Gastroesophageal sphincter (tissue), 4 donors: ENCODE measurements around the gene TOP3A. TPM values are rescaled to one million over a fixed set of nuclear protein-coding genes. Genes with fewer than 3 reads are reported as not detected.
"Not testable (repeated sequence)": the region's sequence is repeated elsewhere in the genome, so short reads cannot be mapped to it uniquely, and the experiment has no call there.

ENCODE experiments used
- ATAC-seq: fragments of 150-250 bp; one replicate; pipeline ENCODE4 v1.9.1; 2016; ENCODE audit warnings: mild to moderate bottlenecking, moderate library complexity
- H3K27ac ChIP-seq, 4 donors: fragments of 200-600 bp; sonication (generic) in 3 of 4; 1 replicate in 3 of 4; 2 replicates in 1 of 4; pipeline ENCODE4 v1.5.1; 2016 to 2019
- H3K27me3 ChIP-seq: fragments of 200-600 bp; sonication (generic); one replicate; pipeline ENCODE4 v1.5.1; 2019
- H3K36me3 ChIP-seq, 2 donors: fragments of 200-600 bp; sonication (generic); one replicate each; pipeline ENCODE4 v1.5.1; 2019; ENCODE audit warnings: control low read depth in 1 of 2
- H3K4me1 ChIP-seq, 3 donors: fragments of 200-600 bp; sonication (generic); 1 replicate in 2 of 3; 2 replicates in 1 of 3; pipeline ENCODE4 v1.5.1; 2016 to 2019; ENCODE audit warnings: control low read depth in 2 of 3
- H3K4me3 ChIP-seq, 2 donors: fragments of 200-600 bp; sonication (generic); one replicate each; pipeline ENCODE4 v1.5.1; 2019; ENCODE audit warnings: mild to moderate bottlenecking in 1 of 2, moderate library complexity in 1 of 2
- H3K9me3 ChIP-seq, 3 donors: fragments of 200-600 bp; sonication (generic); one replicate each; pipeline ENCODE4 v1.5.1; 2017 to 2019; ENCODE audit warnings: control low read depth in 2 of 3
- EP300 ChIP-seq: sonication (generic); formaldehyde crosslinking; IDR thresholded peaks from one replicate; pipeline ENCODE4 v1.6.1; 2017; ENCODE audit warnings: antibody characterized with exemption, mild to moderate bottlenecking
- POLR2A ChIP-seq, 2 donors: fragments of 450-650 bp; IDR thresholded peaks; one replicate each; pipeline ENCODE4 v1.6.1; 2017; ENCODE audit warnings: antibody characterized with exemption in 2 of 2, mild to moderate bottlenecking in 2 of 2, moderate library complexity in 1 of 2
- POLR2AphosphoS5 ChIP-seq: sonication (generic); formaldehyde crosslinking; IDR thresholded peaks from one replicate; pipeline ENCODE4 v1.6.1; 2017; ENCODE audit warnings: antibody characterized with exemption
- WGBS, 2 donors: methylation state at CpG; one replicate each; pipeline ENCODE4 v1.1.5; 2018; ENCODE audit warnings: low coverage in 1 of 2; 5-methylcytosine and 5-hydroxymethylcytosine counted together
- total RNA-seq, 4 donors: library from RNA; depleted of rRNA; stranded (reverse); fragments of >200 nt; gene quantifications; one replicate each; pipeline ENCODE4 v1.1.0, GENCODE V29; 2016
- TF ChIP-seq, protein P1 (sequence below), 4 experiments: fragments of 200-600 bp in 2 of 4; fragments of 450-650 bp in 2 of 4; sonication (generic) in 1 of 4; IDR thresholded peaks; one replicate each; pipeline ENCODE4 v1.5.1; 2017 to 2019; ENCODE audit warnings: antibody characterized with exemption in 4 of 4, mild to moderate bottlenecking in 2 of 4, moderate library complexity in 2 of 4

The TOP3A gene
- total RNA-seq, 4 donors from 2014 or later: 19.6 to 49.7 (median 26.8) TPM

DNA sequence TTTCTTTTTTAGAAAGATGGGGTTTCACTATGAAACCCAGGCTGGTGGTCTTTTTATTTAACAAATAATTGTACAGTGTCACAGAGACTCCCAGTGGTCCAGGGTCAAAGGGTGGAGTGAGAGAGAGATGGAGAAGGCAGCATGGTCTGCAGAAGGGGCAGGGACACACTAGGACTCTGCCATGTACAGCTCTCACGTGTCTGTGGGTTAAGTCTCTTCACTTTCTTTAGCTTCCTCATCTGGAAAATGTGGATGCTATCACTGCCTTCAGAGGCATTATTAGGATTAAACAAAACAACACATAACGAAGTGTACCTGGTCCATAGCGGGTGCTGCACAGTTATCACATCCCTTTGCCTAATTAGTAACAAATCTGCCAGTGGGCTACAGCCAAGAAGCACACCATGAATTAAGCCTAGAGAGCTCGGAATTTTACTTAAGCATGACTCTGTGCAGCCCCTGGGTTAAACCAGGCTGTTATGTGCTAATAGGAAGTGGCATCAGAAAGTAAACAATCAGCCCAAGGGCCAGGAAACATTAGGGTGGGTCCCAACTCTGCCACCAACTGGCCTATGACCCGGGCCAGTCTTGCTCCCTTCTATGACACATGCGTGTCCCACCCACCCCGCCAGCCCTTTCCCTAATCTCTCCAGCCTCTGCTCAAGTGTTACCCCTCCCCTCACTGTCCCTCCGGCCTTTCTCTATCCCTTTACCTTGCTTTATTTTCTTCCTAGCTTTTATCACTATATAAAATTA lies 13.9 kb downstream of the TOP3A start:
- TF ChIP-seq EP300: no peak
- TF ChIP-seq, protein P1, sequence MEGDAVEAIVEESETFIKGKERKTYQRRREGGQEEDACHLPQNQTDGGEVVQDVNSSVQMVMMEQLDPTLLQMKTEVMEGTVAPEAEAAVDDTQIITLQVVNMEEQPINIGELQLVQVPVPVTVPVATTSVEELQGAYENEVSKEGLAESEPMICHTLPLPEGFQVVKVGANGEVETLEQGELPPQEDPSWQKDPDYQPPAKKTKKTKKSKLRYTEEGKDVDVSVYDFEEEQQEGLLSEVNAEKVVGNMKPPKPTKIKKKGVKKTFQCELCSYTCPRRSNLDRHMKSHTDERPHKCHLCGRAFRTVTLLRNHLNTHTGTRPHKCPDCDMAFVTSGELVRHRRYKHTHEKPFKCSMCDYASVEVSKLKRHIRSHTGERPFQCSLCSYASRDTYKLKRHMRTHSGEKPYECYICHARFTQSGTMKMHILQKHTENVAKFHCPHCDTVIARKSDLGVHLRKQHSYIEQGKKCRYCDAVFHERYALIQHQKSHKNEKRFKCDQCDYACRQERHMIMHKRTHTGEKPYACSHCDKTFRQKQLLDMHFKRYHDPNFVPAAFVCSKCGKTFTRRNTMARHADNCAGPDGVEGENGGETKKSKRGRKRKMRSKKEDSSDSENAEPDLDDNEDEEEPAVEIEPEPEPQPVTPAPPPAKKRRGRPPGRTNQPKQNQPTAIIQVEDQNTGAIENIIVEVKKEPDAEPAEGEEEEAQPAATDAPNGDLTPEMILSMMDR (IDR thresholded peaks at IDR 0.05): no peak
- TF ChIP-seq POLR2A (IDR thresholded peaks at IDR 0.05): no peak
- no peak for TF ChIP-seq POLR2AphosphoS5
- Histone ChIP-seq H3K36me3 (peaks cover 0 to 95% of the 10 kb centered on the region in 2 donors), H3K27me3 (no peaks in the 10 kb centered on the region), H3K9me3 (no peaks in the 10 kb centered on the region), H3K4me1 (no peaks in the 10 kb centered on the region), H3K4me3 (no peak overlapping the region), H3K27ac (no peak overlapping the region)
- peak; percentile 31 for ATAC-seq
- 83 to 84% methylated on average over 4 to 7 of the region's 8 CpGs for whole genome bisulfite sequencing, 2 donors

DNA sequence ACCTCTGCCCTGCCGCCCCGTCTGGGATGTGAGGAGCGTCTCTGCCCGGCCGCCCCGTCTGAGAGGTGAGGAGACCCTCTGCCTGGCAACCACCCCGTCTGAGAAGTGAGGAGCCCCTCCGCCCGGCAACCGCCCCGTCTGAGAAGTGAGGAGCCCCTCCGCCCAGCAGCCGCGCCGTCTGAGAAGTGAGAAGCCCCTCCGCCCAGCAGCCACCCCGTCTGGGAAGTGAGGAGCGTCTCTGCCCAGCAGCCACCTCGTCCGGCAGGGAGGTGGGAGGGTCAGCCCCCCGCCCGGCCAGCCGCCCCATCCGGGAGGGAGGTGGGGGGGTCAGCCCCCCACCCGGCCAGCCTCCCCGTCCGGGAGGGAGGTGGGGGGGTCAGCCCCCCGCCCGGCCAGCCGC lies 16.7 kb downstream of the TOP3A start:
- no CpG with 5 or more reads among the region's 30 CpGs for WGBS, 2 donors

DNA sequence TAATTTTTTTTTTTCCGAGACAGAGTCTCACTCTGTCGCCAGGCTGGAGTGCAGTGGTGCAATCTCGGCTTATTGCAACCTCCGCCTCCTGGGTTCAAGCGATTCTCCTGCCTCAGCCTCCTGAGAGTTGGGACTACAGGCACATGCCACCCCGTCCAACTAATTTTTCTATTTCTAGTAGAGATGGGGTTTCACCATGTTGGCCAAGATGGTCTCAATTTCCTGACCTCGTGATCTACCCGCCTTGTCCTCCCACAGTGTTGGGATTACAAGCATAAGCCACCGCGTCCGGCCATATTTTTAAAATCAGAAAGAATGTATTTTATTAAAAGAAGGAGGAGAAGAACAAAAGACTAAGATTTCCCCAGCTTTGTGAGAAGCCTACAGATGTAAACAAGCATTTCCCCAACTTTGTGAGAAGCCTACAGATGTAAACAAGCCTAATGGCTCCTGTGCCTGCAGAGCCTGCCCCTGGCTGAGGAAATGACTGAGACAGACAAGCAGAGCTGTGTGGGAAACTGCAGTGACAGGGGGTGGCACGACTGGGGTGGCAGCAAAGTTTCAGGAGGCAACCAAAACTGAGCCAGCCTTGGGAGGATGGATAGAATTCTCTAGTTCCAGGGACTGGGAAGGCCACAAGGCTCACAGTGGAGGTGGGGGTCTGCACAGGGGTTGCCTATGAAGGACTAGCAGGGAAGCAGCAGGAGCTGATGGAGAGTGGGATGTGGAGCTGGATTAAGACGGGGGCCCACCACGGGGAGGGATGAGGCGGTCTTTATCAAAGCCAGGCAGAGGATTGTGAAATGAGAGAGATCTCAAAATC lies 22.9 kb downstream of the TOP3A start:
- Histone ChIP-seq H3K4me3 (no peak overlapping the region), H3K4me1 (no peaks in the 10 kb centered on the region), H3K27ac (no peak overlapping the region), H3K36me3 (peaks cover 0 to 100% of the 10 kb centered on the region in 2 donors), H3K27me3 (no peaks in the 10 kb centered on the region), H3K9me3 (no peaks in the 10 kb centered on the region)
- ATAC-seq: no peak
- WGBS, 2 donors: 94% methylated on average over 13 to 15 of the region's 15 CpGs
- TF ChIP-seq EP300 (no peak), POLR2A (IDR thresholded peaks at IDR 0.05) (no peak), POLR2AphosphoS5 (no peak)
- TF ChIP-seq, protein P1 (IDR thresholded peaks at IDR 0.05): no peak

More for the DNA sequence above, 16.7 kb downstream of the TOP3A start:
- not testable (repeated sequence) for H3K4me1 ChIP-seq, H3K4me3 ChIP-seq, H3K27ac ChIP-seq, ATAC-seq, H3K27me3 ChIP-seq, H3K9me3 ChIP-seq
- peaks cover 0 to 95% of the 10 kb centered on the region in 2 donors for H3K36me3 ChIP-seq

DNA sequence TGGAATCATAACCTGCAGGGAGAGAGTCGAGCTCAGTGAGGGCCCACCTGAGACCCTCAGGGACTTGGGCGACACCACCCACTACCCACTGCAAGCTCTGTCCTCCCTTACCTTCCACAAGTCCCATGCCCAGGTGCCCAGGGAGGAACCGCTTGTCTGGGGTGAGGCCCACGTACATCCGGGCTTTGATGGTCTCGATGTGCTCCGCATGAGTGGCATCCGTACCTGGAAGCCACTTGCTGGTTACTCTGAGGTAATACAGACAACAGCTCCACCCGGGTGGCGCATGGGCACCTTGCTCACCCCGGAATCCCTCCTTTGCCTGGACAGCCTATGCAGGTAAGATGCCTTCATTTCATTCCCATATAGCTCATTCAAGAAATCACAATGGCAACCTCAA lies 29.5 kb downstream of the TOP3A start:
- no peaks in the 10 kb centered on the region for H3K4me1 ChIP-seq
- H3K27ac ChIP-seq: no peak overlapping the region
- no peak overlapping the region for H3K4me3 ChIP-seq
- H3K27me3 ChIP-seq: no peaks in the 10 kb centered on the region
- WGBS, 2 donors: 94 to 97% methylated on average over 3 to 6 of the region's 11 CpGs
- no peak for ATAC-seq
- TF ChIP-seq, protein P1 (IDR thresholded peaks at IDR 0.05): no peak
- TF ChIP-seq POLR2A (IDR thresholded peaks at IDR 0.05): no peak
- TF ChIP-seq EP300: no peak
- TF ChIP-seq POLR2AphosphoS5: no peak
- peaks cover 0 to 100% of the 10 kb centered on the region in 2 donors for H3K36me3 ChIP-seq
- no peaks in the 10 kb centered on the region for H3K9me3 ChIP-seq

DNA sequence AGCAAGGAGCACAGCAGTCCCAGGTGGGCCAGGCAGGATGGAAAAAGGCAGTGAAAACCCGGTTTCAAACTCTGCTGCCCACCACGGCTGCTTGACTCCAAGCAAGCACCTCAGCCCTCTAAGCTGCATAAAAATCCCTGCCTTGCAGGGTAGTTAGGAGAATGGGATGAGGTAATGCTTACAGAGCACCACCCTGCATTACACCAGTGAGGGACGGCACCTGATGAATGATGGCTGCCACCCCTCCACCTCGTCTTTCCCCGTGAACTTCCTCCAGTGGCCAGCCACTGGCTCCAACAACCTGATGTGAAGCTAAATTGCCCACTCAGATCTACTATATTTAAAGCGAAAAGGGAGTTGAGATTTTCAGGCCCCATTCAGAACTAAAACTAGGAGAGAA lies 33.0 kb downstream of the TOP3A start:
- Histone ChIP-seq H3K27ac (no peak overlapping the region), H3K4me1 (no peaks in the 10 kb centered on the region), H3K4me3 (no peak overlapping the region), H3K36me3 (peaks cover 0 to 100% of the 10 kb centered on the region in 2 donors), H3K27me3 (no peaks in the 10 kb centered on the region), H3K9me3 (no peaks in the 10 kb centered on the region)
- 83 to 89% methylated on average over 1 to 3 of the region's 6 CpGs for WGBS, 2 donors
- TF ChIP-seq, protein P1 (IDR thresholded peaks at IDR 0.05): no peak
- TF ChIP-seq POLR2AphosphoS5 (no peak), POLR2A (IDR thresholded peaks at IDR 0.05) (no peak), EP300 (no peak)
- no peak for ATAC-seq
